Urinary bladder (tissue), 4 donors: Measurements from ENCODE around the gene WNT7B. TPM values are rescaled to one million over a fixed set of nuclear protein-coding genes. Genes with fewer than 3 reads are reported as not detected.

ENCODE experiments used
- DNase-seq: peaks from one replicate; pipeline ENCODE4 v3.0.0-alpha.2; 2015; ENCODE audit errors: extremely low spot score
- H3K27ac ChIP-seq: one replicate; pipeline ENCODE4 v1.5.1; 2013; ENCODE audit warnings: low read depth, mild to moderate bottlenecking, moderate library complexity
- H3K36me3 ChIP-seq: one replicate; pipeline ENCODE4 v1.6.1; 2013; ENCODE audit warnings: mild to moderate bottlenecking, moderate library complexity; ENCODE audit not compliant: insufficient read depth
- H3K4me1 ChIP-seq: one replicate; pipeline ENCODE4 v1.6.1; 2013; ENCODE audit warnings: mild to moderate bottlenecking, moderate library complexity; ENCODE audit not compliant: insufficient read depth
- H3K4me3 ChIP-seq: one replicate; pipeline ENCODE4 v1.5.1; 2013; ENCODE audit warnings: low read depth, low read length
- WGBS: extraction: QIAGEN DNeasy Blood & Tissue Kit; methylation state at CpG from one replicate; pipeline ENCODE4 v1.1.7; 2013; 5-methylcytosine and 5-hydroxymethylcytosine counted together
- polyA plus RNA-seq: library from polyadenylated mRNA; stranded (reverse); fragments of 200-250 nt; gene quantifications from one replicate; pipeline ENCODE4 v1.2.3, GENCODE V29; 2013
- total RNA-seq: library from RNA; depleted of rRNA; stranded (reverse); fragments of >200 nt; gene quantifications from one replicate; pipeline ENCODE4 v1.2.3, GENCODE V29; 2014
- donor health status: healthy with polysubstance abuse.
- donor health status: healthy.

The WNT7B gene
- total and polyA plus RNA-seq, 2 donors: 3.1 to 4.1 TPM

DNA sequence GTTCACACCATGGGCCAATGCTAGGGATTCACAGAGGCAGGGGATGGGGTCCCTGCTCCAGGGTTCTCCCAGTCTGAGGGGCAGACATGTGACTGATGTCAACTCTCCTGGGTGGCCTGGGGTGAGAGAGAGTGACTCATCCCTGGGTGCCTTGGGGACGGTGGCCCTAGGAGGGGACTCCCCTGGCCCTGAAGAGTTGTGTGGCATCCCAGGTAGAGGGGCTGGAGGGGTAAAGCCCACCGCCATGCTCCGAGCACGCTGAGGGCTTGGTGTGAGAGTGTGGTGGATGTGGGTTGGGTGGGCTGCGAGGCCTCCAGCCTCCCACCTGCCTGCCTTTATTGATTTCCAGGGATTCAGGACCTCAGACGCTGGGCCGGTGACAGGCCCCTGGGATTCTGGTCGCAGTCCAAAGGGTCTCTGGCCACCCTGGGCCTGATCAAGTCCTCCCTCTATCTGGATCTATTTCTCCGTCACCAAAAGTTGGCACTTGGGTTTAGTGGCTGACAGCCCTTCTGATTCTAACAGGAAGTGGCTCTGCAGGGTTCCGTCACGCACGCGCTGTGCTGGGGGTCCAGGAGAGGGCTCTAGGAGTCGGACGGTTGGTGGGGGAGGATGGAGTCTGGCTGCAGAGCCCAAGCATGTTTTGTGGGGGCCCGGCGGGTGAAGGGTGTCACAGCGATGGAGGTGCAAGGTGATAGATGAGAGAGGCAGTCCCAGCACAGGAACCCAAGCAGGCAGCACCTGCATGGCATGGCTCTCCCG, 27.3 kb upstream of the WNT7B start:
- no peaks in the 10 kb centered on the region for H3K36me3 ChIP-seq
- no peak for DNase-seq
- peaks cover 4% of the 10 kb centered on the region for H3K4me1 ChIP-seq
- WGBS: 82% methylated on average over 19 of the region's 19 CpGs
- no peak overlapping the region for H3K4me3 ChIP-seq
- no peak overlapping the region for H3K27ac ChIP-seq

DNA sequence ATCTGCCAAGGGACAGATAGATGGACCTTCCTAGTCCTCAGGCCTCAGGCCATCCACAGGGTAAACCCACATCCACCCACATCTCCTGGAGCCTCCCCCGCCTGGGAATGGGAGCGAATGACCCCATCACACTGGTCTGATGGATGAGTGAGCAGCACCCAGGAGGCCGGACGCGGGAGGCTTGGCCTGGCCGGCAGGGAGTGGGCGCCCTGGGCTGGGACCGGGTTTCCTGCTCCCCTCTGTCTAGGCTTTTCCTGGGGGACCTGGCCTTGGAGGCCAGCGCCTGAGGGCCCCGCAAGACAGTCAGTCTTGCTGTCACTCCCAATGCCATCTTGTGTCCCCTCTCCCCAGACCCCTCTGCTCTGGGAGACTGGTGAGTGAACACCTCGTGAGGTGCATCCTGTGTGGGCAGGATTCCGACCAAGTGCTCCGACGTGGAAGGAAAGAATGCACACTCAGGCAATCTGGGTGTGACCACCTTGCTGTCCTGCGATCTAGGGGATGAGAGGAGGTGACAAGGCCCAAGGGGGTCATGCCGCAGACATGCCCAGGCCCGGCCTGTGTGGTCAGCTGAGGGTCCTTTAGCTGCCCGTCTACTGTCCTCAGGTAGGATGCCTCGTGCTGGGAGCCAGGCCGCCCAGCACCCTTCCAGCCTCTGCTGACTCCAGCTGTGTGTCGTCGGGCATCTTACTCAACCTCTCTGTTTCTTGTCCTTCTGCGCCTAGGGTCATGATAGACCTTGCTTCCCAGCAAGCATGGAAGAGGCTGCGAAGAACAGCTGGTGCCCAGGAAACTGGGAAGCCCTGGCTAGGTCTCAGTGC, 26.5 kb upstream of the WNT7B start:
- Histone ChIP-seq H3K36me3 (no peaks in the 10 kb centered on the region), H3K27ac (no peak overlapping the region), H3K4me3 (no peak overlapping the region), H3K4me1 (peaks cover 4% of the 10 kb centered on the region)
- DNase-seq: no peak
- 91% methylated on average over 24 of the region's 24 CpGs for whole genome bisulfite sequencing

DNA sequence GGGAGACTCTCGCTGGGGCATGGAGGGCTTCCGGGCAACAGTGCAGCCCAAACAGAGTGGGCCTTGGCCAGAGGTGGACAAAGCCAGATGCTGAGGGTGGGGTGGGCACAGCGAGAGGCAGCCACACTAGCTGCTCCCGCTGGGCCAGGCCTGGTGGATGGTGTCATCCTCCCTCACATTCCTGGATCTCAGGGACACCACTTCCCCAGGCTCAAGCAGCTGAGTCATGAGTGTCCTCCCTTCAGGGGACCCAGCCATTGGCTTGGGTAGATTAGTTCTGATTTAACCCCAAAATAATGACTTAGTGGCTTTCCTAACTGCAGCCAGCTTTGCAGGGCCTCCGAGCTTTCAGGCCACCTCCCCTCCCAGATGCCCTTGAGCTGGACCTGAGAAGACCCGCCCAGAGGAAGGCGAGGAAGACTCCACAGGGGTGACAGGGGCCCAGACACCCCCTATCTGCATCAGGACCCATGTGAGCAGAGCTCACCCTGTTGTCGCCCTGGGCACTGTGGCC, 25.9 kb upstream of the WNT7B start:
- WGBS: 90% methylated on average over 8 of the region's 8 CpGs

DNA sequence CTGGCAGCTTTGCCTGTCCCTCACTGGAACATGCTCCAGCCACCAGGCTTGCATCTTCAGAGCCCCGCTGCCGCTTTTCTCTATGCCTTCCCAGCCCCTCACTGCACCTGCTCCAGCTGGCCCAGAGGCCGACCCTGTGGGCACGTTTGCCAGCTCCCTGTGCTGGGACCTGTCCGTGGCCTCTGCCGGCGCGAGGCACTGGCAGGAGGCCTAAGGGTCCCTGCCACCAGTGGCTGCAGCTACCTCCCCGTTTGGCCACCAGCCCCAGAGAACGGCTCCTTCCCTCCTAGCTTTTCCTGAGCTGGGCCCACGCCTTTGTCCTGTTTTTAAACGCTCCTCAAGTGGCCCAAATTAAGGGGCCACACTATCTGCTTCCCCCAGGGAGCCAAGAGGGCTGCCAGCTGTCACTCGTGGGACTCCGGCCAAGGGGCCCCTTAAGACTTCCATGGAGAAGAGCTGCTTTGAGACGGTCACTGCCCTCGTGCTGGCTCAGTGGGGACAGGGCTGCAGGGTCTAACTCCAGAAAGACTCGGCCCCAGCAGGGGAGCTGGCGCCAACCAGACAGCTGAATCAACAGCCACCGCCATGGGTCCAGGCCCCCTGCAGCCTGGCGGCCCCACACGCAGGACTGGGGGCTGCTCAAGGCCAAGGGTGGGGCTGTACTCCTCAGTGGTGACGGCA, 24.6 kb upstream of the WNT7B start:
- no peak overlapping the region for H3K27ac ChIP-seq
- WGBS: 71% methylated on average over 22 of the region's 22 CpGs

More for the DNA sequence above, 25.9 kb upstream of the WNT7B start:
- H3K4me1 ChIP-seq: no peaks in the 10 kb centered on the region
- H3K27ac ChIP-seq: no peak overlapping the region
- H3K4me3 ChIP-seq: no peak overlapping the region
- DNase-seq: no peak
- H3K36me3 ChIP-seq: no peaks in the 10 kb centered on the region

DNA sequence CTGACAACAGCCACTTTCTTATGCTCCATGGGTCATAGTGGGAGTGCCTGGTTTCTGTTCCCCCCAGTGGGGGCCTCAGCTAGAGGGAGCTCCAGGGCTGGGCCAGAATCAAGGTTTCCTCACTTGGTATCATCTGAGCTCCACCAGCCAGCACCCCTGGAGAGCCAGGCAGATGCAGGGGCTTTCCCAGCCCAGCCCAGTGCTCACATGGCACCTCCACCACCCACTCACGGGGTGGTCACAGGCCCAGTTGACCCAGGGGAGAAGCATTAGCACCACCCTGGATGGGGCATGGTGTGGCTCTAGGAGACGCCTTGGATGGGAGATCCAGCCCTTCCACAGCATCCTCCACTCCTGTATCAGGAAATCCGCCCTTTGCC, 24.1 kb upstream of the WNT7B start:
- no peaks in the 10 kb centered on the region for H3K4me1 ChIP-seq
- H3K4me3 ChIP-seq: no peak overlapping the region
- H3K36me3 ChIP-seq: no peaks in the 10 kb centered on the region
- no peak overlapping the region for H3K27ac ChIP-seq
- no peak for DNase-seq
- 85% methylated on average over 3 of the region's 3 CpGs for WGBS

More for the DNA sequence above, 24.6 kb upstream of the WNT7B start:
- H3K36me3 ChIP-seq: no peaks in the 10 kb centered on the region
- H3K4me1 ChIP-seq: no peaks in the 10 kb centered on the region
- no peak overlapping the region for H3K4me3 ChIP-seq
- no peak for DNase-seq

DNA sequence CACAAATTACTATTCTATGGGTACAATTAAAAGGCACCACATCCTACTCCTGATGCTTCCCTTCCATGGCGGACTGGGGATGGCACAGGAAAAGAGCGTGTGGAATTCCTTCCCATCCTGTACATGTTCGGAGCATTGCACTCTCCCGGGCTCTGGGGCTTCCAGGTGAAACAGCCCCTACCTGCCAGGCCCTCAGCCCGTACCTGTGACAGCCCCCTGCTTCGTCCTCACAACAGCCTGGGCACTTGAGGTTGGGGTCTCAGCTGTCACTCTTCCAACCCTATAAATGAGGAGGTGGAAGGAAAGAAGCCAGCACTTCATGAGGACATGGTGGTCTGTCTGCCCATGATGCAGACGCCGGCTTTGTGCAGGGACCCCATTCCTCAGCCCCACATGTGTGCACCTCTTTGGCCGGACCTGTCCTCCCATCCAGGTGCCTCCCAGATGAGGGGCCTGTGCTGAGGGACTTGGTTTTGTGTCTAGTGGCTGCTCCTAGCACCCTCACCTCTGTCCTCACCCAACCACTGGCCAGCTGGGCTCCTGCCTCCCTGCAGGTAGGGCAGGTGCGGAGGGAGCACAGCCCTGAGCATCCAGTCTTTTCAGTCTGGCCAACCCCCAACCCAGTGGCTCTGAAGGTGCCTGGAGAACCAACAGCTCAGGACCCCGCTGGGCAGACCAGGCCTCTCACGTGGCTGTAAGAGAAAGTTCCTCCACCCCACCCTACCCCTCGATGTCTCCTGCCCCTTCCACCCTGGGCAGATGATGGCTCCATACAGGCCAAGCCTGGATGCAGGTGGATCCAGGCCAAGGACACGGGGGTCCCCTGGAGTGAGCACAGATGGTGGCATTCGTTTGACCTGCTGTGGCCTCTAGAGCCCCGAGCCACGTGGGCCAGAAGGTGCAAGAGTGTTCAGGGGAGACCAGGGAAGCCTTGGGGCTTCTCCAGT, 23.4 kb upstream of the WNT7B start:
- WGBS: 92% methylated on average over 17 of the region's 17 CpGs
- H3K27ac ChIP-seq: no peak overlapping the region
- no peaks in the 10 kb centered on the region for H3K4me1 ChIP-seq

DNA sequence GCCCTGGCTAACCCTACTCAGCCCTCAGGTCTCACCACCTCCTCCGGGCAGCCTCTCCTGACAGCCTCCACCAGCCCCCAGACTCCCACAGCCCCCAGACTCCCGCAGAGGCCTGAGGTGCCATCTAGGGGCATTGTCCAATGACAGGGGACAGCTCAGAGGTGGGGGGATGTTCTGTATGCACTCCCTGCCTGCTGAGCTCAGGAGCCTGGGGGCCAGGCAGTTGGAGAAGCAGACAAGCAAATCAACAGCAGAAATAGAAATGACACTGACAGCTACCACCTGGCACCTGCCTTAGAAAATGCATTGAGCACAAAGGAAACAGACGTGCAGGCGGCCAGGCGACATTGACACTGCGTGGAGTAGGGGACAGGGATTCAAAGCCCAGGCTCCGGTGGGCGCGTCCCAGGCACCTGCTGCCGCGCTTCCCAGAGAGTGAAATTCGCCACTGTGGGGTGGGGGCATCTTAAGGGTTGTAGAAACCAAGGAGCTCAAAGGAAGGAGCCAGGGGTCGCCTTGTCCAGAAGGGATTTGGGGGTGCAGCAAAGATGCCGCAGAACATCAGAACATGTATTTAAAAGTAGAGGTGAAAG, 22.5 kb upstream of the WNT7B start:
- DNase-seq: no peak

More for the DNA sequence above, 23.4 kb upstream of the WNT7B start:
- no peak for DNase-seq
- no peaks in the 10 kb centered on the region for H3K36me3 ChIP-seq
- H3K4me3 ChIP-seq: no peak overlapping the region

DNA sequence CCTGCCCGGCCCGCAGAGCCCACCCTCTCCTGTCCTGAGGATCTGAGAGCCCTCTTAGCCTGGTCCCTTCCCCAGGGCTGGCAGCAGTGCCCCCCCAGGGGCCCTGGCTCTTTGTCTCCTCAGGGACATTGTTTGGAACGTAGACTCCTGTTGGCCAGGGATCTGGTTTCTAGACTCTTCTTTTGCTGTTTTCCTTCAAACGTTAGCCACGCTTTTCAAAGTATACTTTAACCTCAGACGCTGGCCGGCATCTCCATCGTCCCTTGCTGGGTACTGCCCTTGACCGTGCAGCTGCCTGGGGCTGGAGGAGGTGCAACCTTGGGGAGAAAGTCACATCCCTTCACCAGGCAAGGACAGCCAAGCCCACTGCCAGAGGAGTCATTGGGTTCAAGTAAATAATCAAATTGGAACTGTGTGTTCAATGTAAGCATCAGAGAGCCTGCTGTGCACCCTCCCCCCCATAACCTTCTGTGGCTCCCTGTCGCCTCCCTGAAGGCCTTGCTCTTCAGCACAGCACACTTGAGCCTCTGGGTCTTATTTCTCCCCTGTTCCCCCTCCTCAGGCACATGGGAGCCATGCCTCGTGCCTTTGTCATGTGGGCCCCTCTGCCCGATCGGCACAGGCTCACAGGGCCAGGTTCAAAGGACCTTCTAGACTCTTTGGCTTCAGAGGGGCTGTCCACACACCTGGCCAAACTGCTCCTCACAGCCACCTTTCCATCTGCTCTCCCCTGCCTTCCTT, 21.8 kb upstream of the WNT7B start:
- Histone ChIP-seq H3K27ac (no peak overlapping the region), H3K36me3 (no peaks in the 10 kb centered on the region), H3K4me3 (no peak overlapping the region), H3K4me1 (no peaks in the 10 kb centered on the region)
- 82% methylated on average over 13 of the region's 13 CpGs for WGBS
- no peak for DNase-seq

More for the DNA sequence above, 22.5 kb upstream of the WNT7B start:
- H3K4me1 ChIP-seq: no peaks in the 10 kb centered on the region
- H3K36me3 ChIP-seq: no peaks in the 10 kb centered on the region
- no peak overlapping the region for H3K27ac ChIP-seq
- H3K4me3 ChIP-seq: no peak overlapping the region
- 96% methylated on average over 14 of the region's 14 CpGs for WGBS

DNA sequence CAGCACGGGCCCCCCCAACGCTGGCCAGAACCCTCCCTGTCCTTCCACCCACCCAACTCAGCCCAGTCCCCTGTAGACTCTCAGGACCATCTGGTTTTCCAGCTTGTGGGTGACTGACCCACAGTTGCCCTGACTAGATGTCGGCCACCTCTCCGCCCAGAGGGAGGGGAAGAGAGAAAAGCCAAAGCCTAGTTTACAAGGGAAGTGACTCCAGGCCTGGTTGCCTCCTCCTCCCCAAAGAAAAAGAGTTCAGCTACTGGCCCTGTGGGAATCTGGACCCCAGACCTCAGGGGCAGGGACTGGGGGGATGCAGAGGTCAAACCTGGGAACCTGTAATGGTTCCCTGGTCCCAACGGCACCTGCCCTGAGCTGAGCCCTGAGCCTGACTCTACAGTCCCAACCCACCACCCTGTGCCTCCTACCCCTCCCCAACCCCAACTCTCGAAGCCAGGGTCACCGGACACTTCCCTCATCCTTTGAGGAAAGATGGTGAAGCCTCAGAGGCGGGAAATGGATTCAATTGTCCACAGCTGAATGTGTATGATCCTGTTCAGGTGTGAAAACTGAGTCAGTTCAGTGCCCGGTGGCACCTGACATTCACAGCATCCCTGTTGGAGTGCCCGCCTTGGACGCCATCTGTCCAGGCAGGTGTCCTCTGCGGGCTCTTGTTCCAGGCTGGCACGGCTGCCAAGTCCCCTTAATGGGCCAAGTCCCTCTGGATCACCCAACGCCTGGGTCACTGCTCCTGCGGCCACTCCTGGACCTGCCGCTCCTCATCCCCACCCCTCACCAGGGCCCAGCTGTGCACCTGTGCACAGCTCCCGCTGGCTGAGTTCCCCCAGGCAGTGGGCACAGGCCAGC, 21.0 kb upstream of the WNT7B start:
- H3K4me1 ChIP-seq: no peaks in the 10 kb centered on the region
- H3K27ac ChIP-seq: no peak overlapping the region
- H3K36me3 ChIP-seq: no peaks in the 10 kb centered on the region
- H3K4me3 ChIP-seq: no peak overlapping the region
- WGBS: 66% methylated on average over 17 of the region's 17 CpGs
- no peak for DNase-seq

DNA sequence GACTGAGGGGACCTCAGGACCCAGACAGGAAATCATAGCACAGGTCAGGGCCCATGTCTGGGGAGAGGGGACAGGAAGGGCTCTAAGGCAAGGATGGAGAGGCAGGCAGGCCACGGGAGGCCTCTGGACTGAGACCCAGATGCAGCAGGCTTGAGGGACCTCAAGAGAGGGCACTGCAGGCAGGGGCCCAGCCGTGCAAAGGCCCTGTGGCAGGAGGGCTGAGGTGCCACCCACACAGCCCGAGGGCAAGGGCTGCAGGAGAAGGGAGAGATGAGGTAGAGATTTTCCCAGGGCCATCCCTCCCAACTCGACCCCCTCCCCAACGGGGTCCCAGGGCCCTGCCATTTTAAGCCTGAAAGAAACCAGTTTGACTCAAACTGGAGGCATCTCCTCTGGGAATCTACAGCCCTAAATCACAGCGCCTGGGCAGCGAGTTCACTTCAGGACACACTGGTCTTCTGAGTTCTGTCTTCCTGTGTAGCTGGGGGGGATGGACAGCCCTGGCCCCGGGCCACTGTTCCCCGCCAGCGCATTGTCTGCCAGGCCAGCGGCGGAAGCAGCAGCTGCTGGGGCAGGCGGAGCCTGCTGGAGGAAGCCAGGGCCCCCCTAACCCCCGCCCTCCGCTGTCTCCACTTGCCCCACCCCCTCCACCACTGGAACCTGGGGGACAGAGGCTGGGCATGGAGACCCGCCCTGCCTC, 20.3 kb upstream of the WNT7B start:
- 12% methylated on average over 16 of the region's 16 CpGs for WGBS
- no peak overlapping the region for H3K4me3 ChIP-seq

More for the DNA sequence above, 20.3 kb upstream of the WNT7B start:
- Histone ChIP-seq H3K4me1 (no peaks in the 10 kb centered on the region), H3K27ac (no peak overlapping the region), H3K36me3 (no peaks in the 10 kb centered on the region)
- DNase-seq: peak; percentile 59
